ENCODE data around the gene ADGRF1.

Gene ADGRF1

DNA sequence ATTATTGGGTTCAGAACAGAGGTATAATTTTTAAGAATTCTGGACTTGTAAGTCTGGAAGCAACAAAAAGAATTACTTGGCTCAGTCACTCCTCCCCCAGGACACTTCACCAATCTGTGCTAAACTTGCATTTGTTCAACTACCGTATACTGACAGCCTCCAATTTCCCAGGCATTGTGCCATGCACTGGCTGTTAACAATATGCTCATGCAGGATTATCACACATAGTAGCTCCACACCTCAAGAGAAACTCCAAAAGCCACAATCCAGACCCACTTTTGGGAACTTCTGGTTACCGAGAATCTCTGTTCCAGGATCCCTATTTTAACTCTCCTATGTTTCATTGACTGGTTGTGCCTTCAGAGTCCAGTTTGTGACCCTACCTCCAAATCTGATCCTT lies 7.7 kb downstream of the ADGRF1 start:
- H4K20me1 ChIP-seq (ENCODE audit: insufficient read depth, low read length, poor library complexity, severe bottlenecking): no peaks in the 10 kb centered on the region
- no peaks in the 10 kb centered on the region for H3K79me2 ChIP-seq (ENCODE audit: insufficient read depth, low read length)
- no peak overlapping the region for H2AFZ ChIP-seq (ENCODE audit: low read length)
- no peaks in the 10 kb centered on the region for H3K9me3 ChIP-seq (ENCODE audit: insufficient read depth, low read depth, low read length)
- no peaks in the 10 kb centered on the region for H3K36me3 ChIP-seq (ENCODE audit: insufficient read depth, low read length)
- no peaks in the 10 kb centered on the region for H3F3A ChIP-seq (ENCODE audit: low read depth)
- no peaks in the 10 kb centered on the region for H3K4me1 ChIP-seq (ENCODE audit: insufficient read depth, low read length, poor library complexity, severe bottlenecking)
- H3K27me3 ChIP-seq (ENCODE audit: insufficient read depth, low read length, poor library complexity, severe bottlenecking): no peaks in the 10 kb centered on the region
- no peak overlapping the region for H3K9ac ChIP-seq (ENCODE audit: low read depth, low read length, poor library complexity, severe bottlenecking)
- TF ChIP-seq, protein P1, sequence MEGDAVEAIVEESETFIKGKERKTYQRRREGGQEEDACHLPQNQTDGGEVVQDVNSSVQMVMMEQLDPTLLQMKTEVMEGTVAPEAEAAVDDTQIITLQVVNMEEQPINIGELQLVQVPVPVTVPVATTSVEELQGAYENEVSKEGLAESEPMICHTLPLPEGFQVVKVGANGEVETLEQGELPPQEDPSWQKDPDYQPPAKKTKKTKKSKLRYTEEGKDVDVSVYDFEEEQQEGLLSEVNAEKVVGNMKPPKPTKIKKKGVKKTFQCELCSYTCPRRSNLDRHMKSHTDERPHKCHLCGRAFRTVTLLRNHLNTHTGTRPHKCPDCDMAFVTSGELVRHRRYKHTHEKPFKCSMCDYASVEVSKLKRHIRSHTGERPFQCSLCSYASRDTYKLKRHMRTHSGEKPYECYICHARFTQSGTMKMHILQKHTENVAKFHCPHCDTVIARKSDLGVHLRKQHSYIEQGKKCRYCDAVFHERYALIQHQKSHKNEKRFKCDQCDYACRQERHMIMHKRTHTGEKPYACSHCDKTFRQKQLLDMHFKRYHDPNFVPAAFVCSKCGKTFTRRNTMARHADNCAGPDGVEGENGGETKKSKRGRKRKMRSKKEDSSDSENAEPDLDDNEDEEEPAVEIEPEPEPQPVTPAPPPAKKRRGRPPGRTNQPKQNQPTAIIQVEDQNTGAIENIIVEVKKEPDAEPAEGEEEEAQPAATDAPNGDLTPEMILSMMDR (conservative IDR thresholded peaks at IDR 0.05; ENCODE audit: low read length): no peak
- TF ChIP-seq EZH2phosphoT487 (IDR thresholded peaks at IDR 0.05; ENCODE audit: borderline replicate concordance): no peak
- H3K9me2 ChIP-seq (replicated peaks; ENCODE audit: low read depth, low read length): no peaks in the 10 kb centered on the region
- no peak overlapping the region for H3K4me2 ChIP-seq (ENCODE audit: low read depth, low read length, poor library complexity, severe bottlenecking)
- H3K4me3 ChIP-seq (ENCODE audit: low read length, poor library complexity, severe bottlenecking): no peak overlapping the region

DNA sequence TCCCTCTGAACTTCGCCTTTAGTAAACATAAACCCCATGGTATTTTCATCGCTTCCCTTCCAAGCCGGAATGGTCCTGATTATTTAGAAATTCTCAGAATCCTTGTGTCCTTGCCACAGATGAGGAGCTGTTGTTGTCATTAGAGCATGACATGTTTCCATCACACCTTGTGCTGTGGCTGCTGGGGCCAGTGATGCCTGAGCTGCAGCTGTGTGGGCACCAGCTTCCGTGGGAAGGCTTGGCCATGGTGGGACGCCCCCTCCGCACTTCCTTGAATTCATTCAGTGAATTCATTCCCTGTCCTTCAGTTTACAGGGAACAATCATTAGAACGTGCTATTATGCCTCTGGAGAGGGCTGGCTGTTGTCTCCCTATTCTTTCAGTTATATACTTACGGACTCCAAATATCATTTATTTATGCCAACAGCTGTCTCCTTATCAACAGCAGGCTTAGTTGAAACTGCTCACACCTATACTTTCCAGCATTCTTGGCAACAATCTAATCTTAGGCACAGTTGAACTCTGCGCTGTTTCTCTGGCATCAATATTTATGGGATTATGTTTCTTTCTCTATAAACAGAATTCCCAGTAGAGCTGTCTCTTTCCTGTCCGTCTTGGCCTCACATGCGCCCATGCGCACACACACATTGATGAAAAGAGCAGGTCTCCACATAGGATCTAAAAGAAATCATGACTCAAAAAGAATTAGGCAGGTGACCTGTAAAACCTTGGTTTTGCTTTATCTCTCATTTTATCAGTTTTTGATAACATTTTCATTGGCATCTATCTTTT lies 9.0 kb downstream of the ADGRF1 start:
- Histone ChIP-seq H2AFZ (ENCODE audit: low read length) (no peak overlapping the region), H3K79me2 (ENCODE audit: insufficient read depth, low read length) (no peaks in the 10 kb centered on the region), H3K9ac (ENCODE audit: low read depth, low read length, poor library complexity, severe bottlenecking) (no peak overlapping the region), H3K4me1 (ENCODE audit: insufficient read depth, low read length, poor library complexity, severe bottlenecking) (no peaks in the 10 kb centered on the region), H4K20me1 (ENCODE audit: insufficient read depth, low read length, poor library complexity, severe bottlenecking) (no peaks in the 10 kb centered on the region), H3K9me3 (ENCODE audit: insufficient read depth, low read depth, low read length) (no peaks in the 10 kb centered on the region), H3K9me2 (replicated peaks; ENCODE audit: low read depth, low read length) (no peaks in the 10 kb centered on the region), H3K4me2 (ENCODE audit: low read depth, low read length, poor library complexity, severe bottlenecking) (no peak overlapping the region), H3F3A (ENCODE audit: low read depth) (no peaks in the 10 kb centered on the region), H3K36me3 (ENCODE audit: insufficient read depth, low read length) (no peaks in the 10 kb centered on the region), H3K4me3 (ENCODE audit: low read length, poor library complexity, severe bottlenecking) (no peak overlapping the region), H3K27me3 (ENCODE audit: insufficient read depth, low read length, poor library complexity, severe bottlenecking) (no peaks in the 10 kb centered on the region)
- TF ChIP-seq, protein P1 (conservative IDR thresholded peaks at IDR 0.05; ENCODE audit: low read length): no peak
- no peak for TF ChIP-seq EZH2phosphoT487 (IDR thresholded peaks at IDR 0.05; ENCODE audit: borderline replicate concordance)

DNA sequence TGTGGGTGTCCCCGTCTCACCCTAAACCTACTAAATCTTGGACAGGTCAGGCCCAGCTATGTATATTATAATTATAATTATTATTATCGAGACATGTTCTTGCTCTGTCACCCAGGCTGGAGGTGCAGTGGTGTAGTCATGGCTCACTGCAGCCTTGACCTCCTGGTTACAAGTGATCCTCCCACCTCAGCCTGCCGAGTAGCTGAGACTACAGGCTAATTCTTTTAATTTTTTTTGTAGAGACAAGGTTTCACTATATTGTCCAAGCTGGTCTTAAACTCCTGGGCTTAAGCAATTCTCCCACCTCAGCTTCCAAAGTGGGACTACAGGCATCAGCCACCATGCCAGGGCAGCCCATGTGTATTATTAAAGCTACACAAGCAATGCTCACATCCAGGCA lies 10.5 kb downstream of the ADGRF1 start:
- H3F3A ChIP-seq (ENCODE audit: low read depth): no peaks in the 10 kb centered on the region
- H3K9ac ChIP-seq (ENCODE audit: low read depth, low read length, poor library complexity, severe bottlenecking): no peak overlapping the region
- H3K79me2 ChIP-seq (ENCODE audit: insufficient read depth, low read length): no peaks in the 10 kb centered on the region
- no peaks in the 10 kb centered on the region for H4K20me1 ChIP-seq (ENCODE audit: insufficient read depth, low read length, poor library complexity, severe bottlenecking)
- no peaks in the 10 kb centered on the region for H3K36me3 ChIP-seq (ENCODE audit: insufficient read depth, low read length)
- H3K27me3 ChIP-seq (ENCODE audit: insufficient read depth, low read length, poor library complexity, severe bottlenecking): no peaks in the 10 kb centered on the region
- TF ChIP-seq, protein P1 (conservative IDR thresholded peaks at IDR 0.05; ENCODE audit: low read length): no peak
- TF ChIP-seq EZH2phosphoT487 (IDR thresholded peaks at IDR 0.05; ENCODE audit: borderline replicate concordance): no peak
- H3K4me3 ChIP-seq (ENCODE audit: low read length, poor library complexity, severe bottlenecking): no peak overlapping the region
- no peaks in the 10 kb centered on the region for H3K9me3 ChIP-seq (ENCODE audit: insufficient read depth, low read depth, low read length)
- no peak overlapping the region for H2AFZ ChIP-seq (ENCODE audit: low read length)
- H3K4me2 ChIP-seq (ENCODE audit: low read depth, low read length, poor library complexity, severe bottlenecking): no peak overlapping the region
- no peaks in the 10 kb centered on the region for H3K4me1 ChIP-seq (ENCODE audit: insufficient read depth, low read length, poor library complexity, severe bottlenecking)
- no peaks in the 10 kb centered on the region for H3K9me2 ChIP-seq (replicated peaks; ENCODE audit: low read depth, low read length)

Data from Loucy (cell line).